ENCODE results near the gene STT3A. TPM values are rescaled to one million over a fixed set of nuclear protein-coding genes. Genes with fewer than 3 reads are reported as not detected.

The STT3A gene
- total and polyA plus RNA-seq, 4 donors, result 86.9 to 95.7 (median 94.9) TPM

DNA sequence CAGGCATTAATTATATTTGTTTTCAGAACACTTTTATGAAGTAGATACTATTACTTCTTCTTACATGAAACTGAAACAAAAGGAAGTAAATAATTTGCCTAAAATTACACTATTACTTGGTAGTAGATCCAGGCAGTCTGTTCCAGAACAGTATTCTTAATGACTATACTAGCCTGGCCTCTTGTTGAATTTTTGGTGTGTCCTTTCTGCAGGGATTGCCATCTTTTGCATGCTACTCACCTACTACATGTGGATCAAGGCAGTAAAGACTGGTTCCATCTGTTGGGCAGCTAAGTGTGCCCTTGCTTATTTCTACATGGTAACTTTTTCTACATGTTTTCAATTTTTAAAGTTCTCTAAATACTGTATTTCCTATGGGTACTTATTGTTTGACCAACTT is 12.8 kb downstream of the STT3A start:
- Histone ChIP-seq H3K9me3 (ENCODE audit: control insufficient read depth, insufficient read depth, low read length) (no peaks in the 10 kb centered on the region), H3K4me3 (ENCODE audit: low read depth, low read length) (no peak overlapping the region), H3K27ac (ENCODE audit: low read depth, low read length) (no peak overlapping the region), H3K36me3 (ENCODE audit: control insufficient read depth, insufficient read depth, low read length) (peaks cover 45% of the 10 kb centered on the region), H3K4me1 (ENCODE audit: control insufficient read depth, insufficient read depth, low read length) (no peaks in the 10 kb centered on the region), H3K27me3 (ENCODE audit: control insufficient read depth, insufficient read depth, low read length) (no peaks in the 10 kb centered on the region)
- no peak for DNase-seq (ENCODE audit: low read depth in 4 of 6, low spot score in 6 of 6)

- Histone ChIP-seq H3K4me1 (ENCODE audit: control insufficient read depth, insufficient read depth, low read length) (no peaks in the 10 kb centered on the region), H3K4me3 (ENCODE audit: low read depth, low read length) (no peak overlapping the region), H3K9me3 (ENCODE audit: control insufficient read depth, insufficient read depth, low read length) (no peaks in the 10 kb centered on the region), H3K27me3 (ENCODE audit: control insufficient read depth, insufficient read depth, low read length) (no peaks in the 10 kb centered on the region), H3K36me3 (ENCODE audit: control insufficient read depth, insufficient read depth, low read length) (peaks cover 32% of the 10 kb centered on the region), H3K27ac (ENCODE audit: low read depth, low read length) (no peak overlapping the region)
- no peak for DNase-seq (ENCODE audit: low read depth in 4 of 6, low spot score in 6 of 6)
- WGBS (ENCODE audit: insufficient coverage), result no CpG with 5 or more reads among the region's 7 CpGs
Measured at GRCh38 chr11:125609545-125609944, 16.9 kb downstream of the STT3A start.

DNA sequence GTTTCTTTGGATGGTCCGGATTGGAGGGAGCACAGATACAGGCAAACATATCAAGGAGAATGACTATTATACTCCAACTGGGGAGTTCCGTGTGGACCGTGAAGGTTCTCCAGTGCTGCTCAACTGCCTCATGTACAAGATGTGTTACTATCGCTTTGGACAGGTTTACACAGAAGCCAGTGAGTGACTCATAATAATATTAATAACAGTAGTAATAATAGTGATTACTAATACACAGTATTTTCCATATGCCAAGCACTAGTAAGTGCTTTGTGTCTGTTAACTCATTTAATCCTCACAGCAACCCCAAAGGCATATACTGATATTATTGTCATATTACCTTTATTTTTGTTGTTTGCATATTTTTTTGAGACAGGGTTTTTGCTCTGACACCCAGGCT is 25.7 kb downstream of the STT3A start:
- Histone ChIP-seq H3K36me3 (ENCODE audit: control insufficient read depth, insufficient read depth, low read length) (peaks cover 34% of the 10 kb centered on the region), H3K27me3 (ENCODE audit: control insufficient read depth, insufficient read depth, low read length) (no peaks in the 10 kb centered on the region), H3K9me3 (ENCODE audit: control insufficient read depth, insufficient read depth, low read length) (no peaks in the 10 kb centered on the region), H3K27ac (ENCODE audit: low read depth, low read length) (no peak overlapping the region), H3K4me3 (ENCODE audit: low read depth, low read length) (no peak overlapping the region), H3K4me1 (ENCODE audit: control insufficient read depth, insufficient read depth, low read length) (no peaks in the 10 kb centered on the region)
- no CpG with 5 or more reads among the region's 4 CpGs for WGBS (ENCODE audit: insufficient coverage)
- DNase-seq (ENCODE audit: low read depth in 4 of 6, low spot score in 6 of 6), result no peak

DNA sequence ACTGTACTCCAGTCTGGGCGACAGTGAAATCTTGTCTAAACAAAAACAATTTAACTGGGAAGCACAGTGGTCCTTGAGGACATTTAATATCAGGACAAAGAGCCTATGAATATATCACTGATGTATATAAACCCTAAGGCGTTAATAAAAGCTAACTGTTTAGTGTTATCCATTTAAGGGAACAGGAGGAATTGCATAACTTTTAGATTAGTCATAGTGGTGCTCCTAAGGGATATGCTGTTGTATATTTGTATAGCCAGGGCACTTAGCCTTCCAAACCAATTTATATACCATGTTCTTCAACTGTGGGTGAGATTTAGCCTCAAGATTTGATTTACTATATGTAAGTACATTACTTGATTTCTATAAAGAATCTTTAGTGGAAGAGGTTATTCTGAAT is 29.3 kb downstream of the STT3A start:
- WGBS (ENCODE audit: insufficient coverage), result 100% methylated on average over 1 of the region's 2 CpGs
- H3K4me3 ChIP-seq (ENCODE audit: low read depth, low read length), result no peak overlapping the region
- DNase-seq (ENCODE audit: low read depth in 4 of 6, low spot score in 6 of 6), result no peak
- no peaks in the 10 kb centered on the region for H3K9me3 ChIP-seq (ENCODE audit: control insufficient read depth, insufficient read depth, low read length)
- peaks cover 20% of the 10 kb centered on the region for H3K4me1 ChIP-seq (ENCODE audit: control insufficient read depth, insufficient read depth, low read length)
- H3K36me3 ChIP-seq (ENCODE audit: control insufficient read depth, insufficient read depth, low read length), result peaks cover 28% of the 10 kb centered on the region
- no peak overlapping the region for H3K27ac ChIP-seq (ENCODE audit: low read depth, low read length)
- no peaks in the 10 kb centered on the region for H3K27me3 ChIP-seq (ENCODE audit: control insufficient read depth, insufficient read depth, low read length)

GRCh38 chr11:125623064-125623463 is 30.4 kb downstream of the STT3A start:
- Histone ChIP-seq H3K27ac (ENCODE audit: low read depth, low read length) (no peak overlapping the region), H3K36me3 (ENCODE audit: control insufficient read depth, insufficient read depth, low read length) (peaks cover 26% of the 10 kb centered on the region), H3K9me3 (ENCODE audit: control insufficient read depth, insufficient read depth, low read length) (no peaks in the 10 kb centered on the region), H3K27me3 (ENCODE audit: control insufficient read depth, insufficient read depth, low read length) (no peaks in the 10 kb centered on the region), H3K4me3 (ENCODE audit: low read depth, low read length) (no peak overlapping the region), H3K4me1 (ENCODE audit: control insufficient read depth, insufficient read depth, low read length) (peaks cover 20% of the 10 kb centered on the region)
- WGBS (ENCODE audit: insufficient coverage), result no CpG with 5 or more reads among the region's 1 CpG
- DNase-seq (ENCODE audit: low read depth in 4 of 6, low spot score in 6 of 6), result no peak

DNA sequence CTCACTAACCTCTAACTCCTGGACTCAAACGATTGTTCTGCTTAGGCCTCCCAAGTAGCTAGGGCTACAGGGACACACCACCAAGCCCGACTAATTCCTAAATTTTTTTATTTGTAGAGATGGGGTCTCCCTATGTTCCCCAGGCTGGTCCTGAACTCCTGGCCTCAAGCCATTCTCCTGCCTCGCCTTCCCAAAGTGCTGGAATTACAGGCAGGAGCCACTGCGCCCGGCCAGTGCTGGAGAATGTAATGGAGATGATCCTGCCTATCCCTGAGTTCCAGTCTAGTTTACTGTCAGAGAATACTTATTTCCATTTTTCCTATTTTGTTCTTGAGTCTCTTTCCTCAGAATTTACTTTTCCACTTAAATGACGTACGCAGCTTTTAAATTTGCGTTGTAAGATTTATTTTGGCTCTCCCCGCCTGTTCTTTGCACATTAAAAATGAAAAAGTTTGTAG is 32.1 kb downstream of the STT3A start, which contains the start of gene CHEK1:
CHEK1 (plus strand) TSS at position 408 of the 458 bp plus-strand sequence. CDS start 1,606 bp downstream, outside the sequence.
- H3K27me3 ChIP-seq (ENCODE audit: control insufficient read depth, insufficient read depth, low read length), result no peaks in the 10 kb centered on the region
- H3K4me3 ChIP-seq (ENCODE audit: low read depth, low read length), result peak within 1 kb of the TSS; percentile 78
- H3K9me3 ChIP-seq (ENCODE audit: control insufficient read depth, insufficient read depth, low read length), result no peaks in the 10 kb centered on the region
- DNase-seq (ENCODE audit: low read depth in 4 of 6, low spot score in 6 of 6), result peak in 1 of 6 donors; percentile 1
- peak within 1 kb of the TSS; percentile 99 for H3K27ac ChIP-seq (ENCODE audit: low read depth, low read length)
- H3K36me3 ChIP-seq (ENCODE audit: control insufficient read depth, insufficient read depth, low read length), result peaks cover 12% of the 10 kb centered on the region
- WGBS (ENCODE audit: insufficient coverage), result no CpG with 5 or more reads among the region's 9 CpGs
- H3K4me1 ChIP-seq (ENCODE audit: control insufficient read depth, insufficient read depth, low read length), result peaks cover 20% of the 10 kb centered on the region

DNA sequence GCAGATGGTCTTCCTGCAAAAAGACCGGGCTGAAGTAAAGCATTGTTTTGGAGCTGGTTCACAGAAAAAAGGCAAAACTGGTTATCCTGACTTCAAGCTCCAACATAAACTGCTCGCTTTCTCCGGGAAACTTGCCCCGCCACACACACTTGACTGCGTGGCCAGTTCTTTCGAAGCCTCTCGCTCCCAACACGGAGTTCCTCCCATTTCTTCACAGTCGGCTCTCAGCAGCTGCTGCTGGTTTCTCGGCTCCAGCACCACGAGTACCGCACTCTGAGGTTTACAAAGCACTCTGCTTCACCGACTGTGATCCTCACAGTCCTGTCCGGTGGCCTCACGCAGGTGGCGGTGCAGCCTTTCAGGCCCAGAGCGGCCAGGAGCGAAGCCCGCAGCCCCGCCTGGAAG is 32.6 kb downstream of the STT3A start:
- peak overlapping the region; percentile 78 for H3K4me3 ChIP-seq (ENCODE audit: low read depth, low read length)
- H3K9me3 ChIP-seq (ENCODE audit: control insufficient read depth, insufficient read depth, low read length), result no peaks in the 10 kb centered on the region
- H3K27ac ChIP-seq (ENCODE audit: low read depth, low read length), result peak overlapping the region; percentile 99
- H3K36me3 ChIP-seq (ENCODE audit: control insufficient read depth, insufficient read depth, low read length), result peaks cover 12% of the 10 kb centered on the region
- WGBS (ENCODE audit: insufficient coverage), result 3% methylated on average over 20 of the region's 20 CpGs
- H3K27me3 ChIP-seq (ENCODE audit: control insufficient read depth, insufficient read depth, low read length), result no peaks in the 10 kb centered on the region
- no peak for DNase-seq (ENCODE audit: low read depth in 4 of 6, low spot score in 6 of 6)
- H3K4me1 ChIP-seq (ENCODE audit: control insufficient read depth, insufficient read depth, low read length), result peaks cover 20% of the 10 kb centered on the region

- Histone ChIP-seq H3K9me3 (ENCODE audit: control insufficient read depth, insufficient read depth, low read length) (no peaks in the 10 kb centered on the region), H3K4me3 (ENCODE audit: low read depth, low read length) (peak overlapping the region; percentile 78), H3K27me3 (ENCODE audit: control insufficient read depth, insufficient read depth, low read length) (no peaks in the 10 kb centered on the region), H3K36me3 (ENCODE audit: control insufficient read depth, insufficient read depth, low read length) (peaks cover 14% of the 10 kb centered on the region), H3K4me1 (ENCODE audit: control insufficient read depth, insufficient read depth, low read length) (peaks cover 20% of the 10 kb centered on the region), H3K27ac (ENCODE audit: low read depth, low read length) (peak overlapping the region; percentile 99)
- peak; percentile 86 to 97 (median 92) for DNase-seq (ENCODE audit: low read depth in 4 of 6, low spot score in 6 of 6)
- 0% methylated on average over 49 of the region's 51 CpGs for WGBS (ENCODE audit: insufficient coverage)
Measured at GRCh38 chr11:125625630-125626287, 33.1 kb downstream of the STT3A start.

- Histone ChIP-seq H3K27me3 (ENCODE audit: control insufficient read depth, insufficient read depth, low read length) (no peaks in the 10 kb centered on the region), H3K36me3 (ENCODE audit: control insufficient read depth, insufficient read depth, low read length) (peaks cover 14% of the 10 kb centered on the region), H3K4me3 (ENCODE audit: low read depth, low read length) (peak overlapping the region; percentile 78), H3K27ac (ENCODE audit: low read depth, low read length) (peak overlapping the region; percentile 99), H3K9me3 (ENCODE audit: control insufficient read depth, insufficient read depth, low read length) (no peaks in the 10 kb centered on the region), H3K4me1 (ENCODE audit: control insufficient read depth, insufficient read depth, low read length) (peaks cover 20% of the 10 kb centered on the region)
- DNase-seq (ENCODE audit: low read depth in 4 of 6, low spot score in 6 of 6), result peak in 4 of 6 donors; percentile 0 to 61 (median 15)
- 0% methylated on average over 5 of the region's 18 CpGs for whole genome bisulfite sequencing (ENCODE audit: insufficient coverage)
Measured at GRCh38 chr11:125626288-125626950, 33.8 kb downstream of the STT3A start.
